NCI-H187 (cell line): ENCODE data around the gene MAP3K20.
"Not testable (repeated sequence)": the region's sequence is repeated elsewhere in the genome, so short reads cannot be mapped to it uniquely, and the experiment has no call there.

Experiments
- DNase-seq, 2 experiments: peaks; one replicate each; lab custom pipeline; 2025; lab: John Stamatoyannopoulos, UW

Gene MAP3K20

GRCh38 chr2:173235947-173236803 lies 160.5 kb downstream of the MAP3K20 start:
- no peak for DNase-seq

GRCh38 chr2:173238385-173238784 lies 162.7 kb downstream of the MAP3K20 start:
- no peak for DNase-seq

DNA sequence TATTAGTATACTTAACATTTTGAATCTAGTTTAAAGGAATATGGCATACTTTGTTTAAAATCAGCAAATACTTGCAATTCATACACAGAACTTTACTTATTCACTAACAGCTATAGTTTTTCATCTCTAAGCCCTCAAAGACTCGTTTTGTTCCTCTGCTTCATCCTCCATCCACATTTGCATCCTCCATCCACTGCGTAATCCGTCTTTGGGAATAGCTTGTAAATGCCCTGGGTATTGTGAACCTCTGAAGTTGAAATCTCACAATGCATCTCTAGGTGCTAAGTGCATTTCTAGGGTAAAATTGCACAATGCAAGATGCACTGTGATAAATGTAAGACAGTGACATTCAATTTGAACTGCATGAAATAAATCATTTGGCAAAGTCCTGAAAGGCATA lies 163.2 kb downstream of the MAP3K20 start:
- no peak for DNase-seq

DNA sequence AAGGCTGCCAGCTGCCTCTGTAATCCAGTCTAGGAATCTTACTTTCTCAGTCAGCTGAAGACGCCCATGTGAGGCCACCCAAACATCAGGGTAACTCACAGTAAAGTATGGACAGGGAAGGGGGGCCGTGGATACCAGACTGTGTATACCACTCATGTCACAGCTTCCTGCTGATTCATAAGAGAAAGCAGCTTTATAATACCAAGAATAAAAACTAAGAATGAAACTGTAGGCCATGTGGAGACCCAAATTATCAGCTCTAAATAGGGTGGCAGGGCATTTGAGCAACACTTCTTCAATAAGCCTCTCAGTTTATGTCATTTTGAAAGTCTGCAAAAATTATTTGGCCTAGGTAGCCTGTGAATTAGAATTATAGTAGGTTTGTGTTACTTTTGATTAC lies 164.0 kb downstream of the MAP3K20 start:
- DNase-seq: no peak

DNA sequence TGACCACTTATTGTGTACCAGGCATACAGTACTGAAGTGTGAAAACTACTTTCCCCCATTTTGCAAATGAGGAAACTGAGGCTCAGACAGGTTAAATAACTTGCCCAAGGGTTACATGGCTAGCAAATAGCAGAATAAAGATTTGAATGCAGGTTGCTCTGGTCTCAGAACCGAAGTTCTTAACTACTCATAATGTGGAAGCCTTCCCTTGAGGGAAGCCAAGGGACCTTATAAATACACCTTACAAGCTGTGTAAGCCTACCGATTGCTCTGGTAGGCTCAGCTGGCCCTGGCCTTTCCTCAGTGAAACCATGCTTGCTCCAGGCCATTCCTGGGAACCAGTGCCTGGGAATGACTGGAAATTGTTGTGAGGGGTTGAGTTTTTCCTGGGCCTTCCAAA lies 164.4 kb downstream of the MAP3K20 start:
- DNase-seq: no peak

DNA sequence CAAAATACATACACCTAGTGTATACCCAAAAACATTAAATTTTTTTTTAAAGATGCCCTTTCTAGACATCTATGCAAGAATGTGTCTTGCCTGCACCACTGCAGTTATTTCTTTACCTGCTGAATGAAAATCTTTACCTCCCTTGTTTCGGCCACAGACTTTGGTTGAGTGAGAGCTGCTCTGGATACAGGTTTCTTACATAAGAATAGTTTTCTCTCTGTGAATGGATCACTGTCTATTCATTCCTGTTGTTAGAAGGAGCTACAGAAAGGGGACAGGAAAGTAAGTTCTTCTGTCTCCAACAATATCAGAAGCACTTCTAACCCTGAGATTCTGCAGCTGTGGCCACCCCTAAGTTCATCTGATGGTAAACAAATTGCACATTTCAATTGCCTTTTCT lies 166.0 kb downstream of the MAP3K20 start:
- no peak for DNase-seq

DNA sequence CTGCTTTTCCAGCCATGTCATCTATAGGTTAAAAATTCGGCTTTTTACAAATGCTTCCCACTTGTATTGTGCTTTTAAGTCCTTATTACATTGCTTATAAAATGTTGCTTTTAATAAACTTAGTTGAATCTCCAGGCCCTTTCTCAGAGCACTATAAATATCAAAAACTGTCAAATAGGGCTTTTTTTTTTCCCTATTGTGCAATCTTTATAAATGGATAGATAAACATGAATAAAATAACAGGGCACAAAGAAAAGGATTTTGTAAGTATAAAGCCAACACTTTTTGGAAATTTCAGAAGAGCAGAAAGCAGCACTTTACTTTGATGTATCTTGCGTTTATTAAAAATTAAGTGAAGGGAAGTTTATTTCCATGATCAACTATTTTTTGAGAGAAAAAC lies 171.5 kb downstream of the MAP3K20 start:
- DNase-seq: no peak

DNA sequence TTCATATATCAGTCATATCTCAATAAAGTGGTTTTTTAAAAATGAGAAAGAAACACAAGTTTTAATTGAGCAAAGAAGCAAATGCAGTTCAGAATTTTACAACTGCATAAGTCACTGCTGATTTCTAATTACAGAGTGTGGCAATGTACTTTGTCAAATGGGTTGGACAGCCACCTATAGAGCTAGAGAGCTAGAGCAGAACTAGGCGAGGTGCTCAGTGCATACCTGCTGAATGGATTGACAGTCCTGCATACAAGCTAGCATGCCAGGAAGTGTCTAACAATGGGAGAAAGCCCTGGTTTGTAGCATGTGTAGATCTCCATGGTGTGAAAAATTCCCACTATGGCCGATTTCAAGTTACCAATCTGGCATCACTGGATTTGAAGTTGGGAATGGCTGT lies 172.7 kb downstream of the MAP3K20 start:
- no peak for DNase-seq

DNA sequence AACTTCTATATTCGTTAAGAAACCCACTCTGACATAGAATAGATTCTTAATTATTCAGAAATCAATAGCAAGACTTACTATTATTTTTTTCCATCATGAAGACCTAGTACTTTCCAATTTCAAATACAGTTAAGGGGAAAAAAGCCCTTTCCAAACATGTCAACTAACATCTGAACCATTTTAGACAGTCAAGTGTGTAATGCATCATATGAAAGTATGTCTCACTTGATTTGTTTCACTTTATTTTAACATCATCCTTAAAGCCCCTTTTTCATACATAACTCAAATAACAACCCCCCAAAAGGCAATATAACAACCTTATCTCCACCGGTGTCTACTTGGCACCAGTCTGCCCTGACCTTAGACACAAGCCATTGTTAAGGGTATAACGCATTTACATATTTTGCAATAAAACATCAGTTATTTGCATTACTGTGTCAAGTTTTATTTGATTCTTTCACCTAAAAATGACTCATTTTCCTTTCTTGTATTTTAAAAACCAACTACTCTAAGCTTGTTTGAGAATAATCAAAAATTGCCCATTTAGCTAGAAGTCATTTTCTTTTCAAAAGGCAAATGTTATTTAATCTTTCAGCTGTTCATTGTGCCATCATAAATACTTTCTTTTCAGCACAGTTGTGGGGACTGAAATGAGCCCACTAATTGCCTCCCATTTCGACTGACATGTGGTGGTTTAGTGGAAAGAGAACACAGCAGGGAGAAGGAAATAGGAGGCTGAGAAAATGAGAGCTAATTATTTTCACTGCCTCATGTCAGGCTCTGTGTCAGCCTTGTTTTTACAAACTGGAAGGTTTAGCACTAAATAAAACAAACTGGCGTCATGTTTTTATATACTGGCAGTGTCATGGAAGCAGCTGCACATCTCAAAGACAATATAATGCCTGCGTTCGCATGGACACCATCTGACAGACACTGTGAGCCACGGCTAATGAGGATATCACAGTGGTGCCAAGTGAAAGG lies 174.3 kb downstream of the MAP3K20 start:
- DNase-seq: no peak

GRCh38 chr2:173251225-173251624 lies 175.6 kb downstream of the MAP3K20 start:
- DNase-seq: no peak

- DNase-seq: no peak
Observed at GRCh38 chr2:173252581-173252980, 176.9 kb downstream of the MAP3K20 start.

DNA sequence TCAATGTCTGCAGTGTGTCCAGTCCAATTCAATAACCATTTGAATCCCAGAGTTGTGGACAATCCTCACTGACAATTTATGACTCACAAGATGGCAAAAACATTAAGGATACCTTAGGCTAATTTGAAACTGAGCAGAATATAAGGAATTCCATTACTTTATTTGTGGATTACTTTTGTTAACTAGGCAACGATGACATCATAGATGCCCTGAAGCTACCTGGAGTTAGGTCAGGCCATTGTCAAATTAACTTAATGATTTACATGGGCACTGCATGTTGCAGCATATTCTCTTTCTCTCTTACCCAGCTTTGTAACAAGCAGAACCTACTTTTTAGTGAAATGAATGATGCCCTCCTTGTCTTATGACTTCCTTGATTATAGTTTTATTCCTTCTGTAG lies 179.0 kb downstream of the MAP3K20 start:
- DNase-seq: no peak

DNA sequence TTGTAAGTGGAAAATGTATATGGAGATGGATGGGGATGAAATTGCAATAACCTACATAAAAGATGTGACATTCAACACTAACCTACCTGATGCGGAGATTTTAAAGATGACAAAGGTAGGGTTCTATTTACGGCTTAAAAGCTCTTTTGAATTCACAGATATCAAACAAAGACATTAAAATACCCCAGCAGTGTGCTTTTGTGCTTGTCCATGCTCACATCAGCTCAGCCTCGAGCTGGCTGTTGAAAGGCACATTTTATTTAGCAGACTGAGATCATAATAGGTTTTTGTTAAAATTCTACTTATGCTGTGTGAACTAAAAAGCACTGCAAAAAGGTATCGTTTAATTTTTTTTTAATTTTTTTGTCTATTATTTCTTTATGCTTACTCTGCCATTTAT lies 183.1 kb downstream of the MAP3K20 start:
- DNase-seq: no peak

DNA sequence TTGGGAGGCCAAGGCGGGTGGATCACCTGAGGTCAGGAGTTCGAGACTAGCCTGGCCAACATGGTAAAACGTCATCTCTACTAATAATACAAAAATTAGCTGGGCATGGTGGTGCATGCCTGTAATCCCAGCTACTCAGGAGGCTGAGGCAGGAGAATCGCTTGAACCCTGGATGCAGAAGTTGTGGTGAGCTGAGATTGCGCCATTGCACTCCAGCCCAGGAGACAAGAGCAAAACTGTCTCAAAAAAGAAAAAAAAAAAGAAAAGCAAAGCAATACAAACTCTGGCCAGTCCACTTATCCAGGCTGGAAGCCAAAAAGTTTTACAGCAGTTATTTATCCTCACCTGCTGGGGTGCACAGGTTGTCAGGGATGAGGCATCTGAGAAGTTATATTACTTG lies 186.7 kb downstream of the MAP3K20 start:
- not testable (repeated sequence) for DNase-seq

DNA sequence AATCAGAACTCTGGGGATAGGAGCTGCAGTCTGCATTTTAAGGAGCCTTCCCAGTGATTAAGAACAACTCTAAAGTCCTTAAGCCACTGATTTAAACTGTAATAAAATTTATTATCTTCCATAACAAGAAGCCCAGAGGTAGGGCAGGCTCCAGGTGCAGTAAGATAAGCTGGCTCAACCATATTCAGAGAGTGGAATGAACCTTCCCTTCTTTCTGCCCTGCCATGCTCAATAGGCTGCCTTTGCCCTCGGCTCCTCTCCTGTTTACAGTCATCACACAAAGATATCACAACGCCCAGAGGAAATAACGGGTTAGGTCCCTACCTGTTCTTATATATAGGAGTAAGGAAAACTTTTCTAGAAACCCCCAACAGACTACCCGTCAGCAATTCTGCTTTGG lies 188.5 kb downstream of the MAP3K20 start:
- no peak for DNase-seq

- DNase-seq: no peak
Observed at GRCh38 chr2:173264603-173265366, 189.1 kb downstream of the MAP3K20 start.

- DNase-seq: no peak
Observed at GRCh38 chr2:173271135-173271534, 195.5 kb downstream of the MAP3K20 start.

DNA sequence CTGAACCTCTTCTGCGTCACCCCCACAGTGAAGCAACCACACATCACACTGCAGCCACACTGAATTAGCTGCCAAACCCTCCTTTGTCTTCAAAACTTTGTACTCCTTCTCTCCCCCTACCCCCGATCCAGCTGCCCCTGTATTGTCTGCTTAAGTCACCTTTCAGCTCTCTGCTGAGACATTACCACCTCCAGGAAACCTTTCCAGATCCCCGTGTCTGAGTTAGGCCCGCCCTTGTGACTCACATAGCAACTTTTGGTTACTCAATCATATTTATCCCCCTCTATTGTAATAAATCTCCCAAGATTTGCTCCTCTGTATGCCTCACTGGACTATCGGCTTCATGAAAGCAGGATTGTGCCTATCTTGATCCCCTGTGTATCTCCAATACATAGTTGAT lies 196.2 kb downstream of the MAP3K20 start:
- DNase-seq: no peak

DNA sequence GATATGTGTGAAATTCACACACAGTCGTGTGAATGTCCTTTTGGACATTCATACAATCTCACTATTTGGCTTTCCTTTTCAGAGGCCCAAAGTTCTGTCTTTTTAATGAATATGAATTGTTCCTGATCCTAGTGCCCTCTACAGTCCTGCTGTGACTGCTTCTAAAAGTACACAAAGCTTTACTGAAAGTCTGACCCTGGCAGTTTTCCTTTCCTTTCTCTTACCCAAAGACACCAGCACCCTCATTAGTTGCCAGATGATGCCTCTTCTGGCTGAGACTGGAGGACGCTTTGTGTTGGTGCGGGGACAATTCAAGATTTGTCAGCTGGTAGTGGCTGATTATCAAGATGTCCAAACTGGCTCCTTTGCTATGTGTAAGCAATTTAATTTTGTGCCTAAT lies 197.2 kb downstream of the MAP3K20 start:
- no peak for DNase-seq

DNA sequence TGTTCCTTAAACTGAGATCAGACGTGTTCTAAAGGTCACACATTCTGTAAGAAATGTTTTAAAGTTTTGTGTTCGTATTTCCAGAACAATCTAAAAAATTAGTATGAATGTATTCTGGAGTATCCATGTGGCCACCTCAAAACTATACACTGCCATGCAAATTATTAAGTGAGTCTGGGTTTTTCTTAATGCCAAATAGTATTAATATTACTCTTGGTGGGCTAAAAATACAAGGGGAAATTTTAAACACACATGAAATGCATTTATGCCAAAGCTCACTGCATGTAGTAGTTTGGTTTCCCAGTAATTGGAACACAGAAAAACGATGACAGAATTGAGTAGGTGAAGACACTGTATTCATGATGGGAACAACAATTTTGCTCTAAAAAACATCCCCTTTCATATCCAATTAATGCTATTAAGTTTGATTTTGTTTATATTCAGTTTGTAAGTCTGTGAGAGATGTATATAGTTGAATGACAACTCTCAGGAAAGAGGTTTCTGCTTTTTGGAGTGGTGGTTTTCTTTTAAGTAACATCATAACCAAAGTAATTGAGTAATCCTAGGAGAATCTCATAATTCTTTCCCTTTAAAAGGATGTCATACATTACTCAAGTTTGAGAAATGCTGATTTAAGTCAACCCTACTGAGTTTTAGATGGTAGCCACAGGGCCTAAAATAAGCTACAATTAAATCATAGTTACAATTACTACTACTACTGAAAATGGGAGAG lies 203.3 kb downstream of the MAP3K20 start:
- no peak for DNase-seq

GRCh38 chr2:173279527-173279868 lies 203.9 kb downstream of the MAP3K20 start:
- no peak for DNase-seq

DNA sequence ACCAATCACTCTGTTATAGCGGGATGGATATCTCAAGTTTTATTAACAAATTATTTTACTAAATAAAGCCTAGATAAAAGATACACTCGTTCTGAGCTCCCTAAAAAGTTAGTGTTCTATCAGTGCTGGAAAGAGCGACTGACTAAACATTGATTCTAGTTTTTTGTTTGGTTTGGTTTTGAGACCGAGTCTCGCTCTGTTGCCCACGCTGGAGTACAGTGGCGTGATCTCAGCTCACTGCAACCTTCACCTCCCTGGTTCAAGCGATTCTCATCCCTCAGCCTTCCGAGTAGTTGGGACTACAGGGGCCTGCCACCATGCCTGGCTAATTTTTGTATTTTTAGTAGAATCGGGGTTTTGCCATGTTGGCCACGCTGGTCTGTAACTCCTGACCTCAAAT lies 205.2 kb downstream of the MAP3K20 start:
- DNase-seq: no peak
